ENCODE measurements around the gene MAP4K4. TPM values are rescaled to one million over a fixed set of nuclear protein-coding genes. Genes with fewer than 3 reads are reported as not detected.

The MAP4K4 gene
- total RNA-seq, 4 donors from 2014 or later: 14.2 to 65.2 (median 29.1) TPM

GRCh38 chr2:101688261-101688660, 9.2 kb upstream of the MAP4K4 start:
- no peaks in the 10 kb centered on the region for H3K36me3 ChIP-seq
- H3K27ac ChIP-seq: no peak overlapping the region
- no peak overlapping the region for H3K4me3 ChIP-seq
- no peaks in the 10 kb centered on the region for H3K4me1 ChIP-seq
- no peaks in the 10 kb centered on the region for H3K27me3 ChIP-seq
- TF ChIP-seq POLR2A (IDR thresholded peaks at IDR 0.05) (no peak), CTCF (IDR thresholded peaks at IDR 0.05) (no peak)
- no peak for DNase-seq
- no peaks in the 10 kb centered on the region for H3K9me3 ChIP-seq

GRCh38 chr2:101689114-101689825, 8.2 kb upstream of the MAP4K4 start:
- no peaks in the 10 kb centered on the region for H3K27me3 ChIP-seq
- H3K4me1 ChIP-seq: no peaks in the 10 kb centered on the region
- no peaks in the 10 kb centered on the region for H3K9me3 ChIP-seq
- no peak overlapping the region for H3K27ac ChIP-seq
- no peak for DNase-seq
- no peak for TF ChIP-seq POLR2A (IDR thresholded peaks at IDR 0.05)
- no peak for TF ChIP-seq CTCF (IDR thresholded peaks at IDR 0.05)
- no peaks in the 10 kb centered on the region for H3K36me3 ChIP-seq
- H3K4me3 ChIP-seq: no peak overlapping the region

GRCh38 chr2:101690547-101691152, 6.9 kb upstream of the MAP4K4 start:
- no peak overlapping the region for H3K27ac ChIP-seq
- H3K9me3 ChIP-seq: no peaks in the 10 kb centered on the region
- H3K27me3 ChIP-seq: no peaks in the 10 kb centered on the region
- no peak for DNase-seq
- no peaks in the 10 kb centered on the region for H3K36me3 ChIP-seq
- no peaks in the 10 kb centered on the region for H3K4me1 ChIP-seq
- H3K4me3 ChIP-seq: no peak overlapping the region
- TF ChIP-seq CTCF (IDR thresholded peaks at IDR 0.05) (no peak), POLR2A (IDR thresholded peaks at IDR 0.05) (no peak)

GRCh38 chr2:101692041-101692440, 5.5 kb upstream of the MAP4K4 start:
- no peak for TF ChIP-seq CTCF (IDR thresholded peaks at IDR 0.05)
- no peak for TF ChIP-seq POLR2A (IDR thresholded peaks at IDR 0.05)
- Histone ChIP-seq H3K27ac (no peak overlapping the region), H3K4me1 (no peaks in the 10 kb centered on the region), H3K4me3 (no peak overlapping the region), H3K27me3 (no peaks in the 10 kb centered on the region), H3K36me3 (no peaks in the 10 kb centered on the region), H3K9me3 (no peaks in the 10 kb centered on the region)
- no peak for DNase-seq

DNA sequence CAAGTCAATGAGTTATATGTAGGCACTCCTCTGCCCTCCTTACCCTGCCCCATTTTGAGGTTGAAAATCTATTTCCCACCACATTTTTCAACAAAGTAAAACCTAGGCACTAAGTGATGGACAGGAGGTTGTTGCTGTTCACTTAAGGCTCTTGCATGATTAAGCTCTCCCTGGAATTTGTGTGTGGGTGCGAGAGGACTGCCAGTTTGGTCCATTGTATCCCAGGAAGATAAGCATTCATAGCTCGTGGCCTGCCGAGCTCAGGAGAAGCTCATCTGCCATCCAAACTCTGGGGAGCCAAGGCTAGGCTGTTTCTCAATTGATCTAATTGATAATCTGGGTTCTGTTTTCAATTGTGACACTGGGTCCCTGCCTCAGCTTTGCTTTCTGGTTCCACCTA, 4.7 kb upstream of the MAP4K4 start:
- no peak overlapping the region for H3K27ac ChIP-seq
- H3K9me3 ChIP-seq: no peaks in the 10 kb centered on the region
- DNase-seq: no peak
- H3K27me3 ChIP-seq: no peaks in the 10 kb centered on the region
- no peaks in the 10 kb centered on the region for H3K36me3 ChIP-seq
- TF ChIP-seq CTCF (IDR thresholded peaks at IDR 0.05) (no peak), POLR2A (IDR thresholded peaks at IDR 0.05) (no peak)
- no peaks in the 10 kb centered on the region for H3K4me1 ChIP-seq
- H3K4me3 ChIP-seq: no peak overlapping the region
